Neural crest cell (in vitro differentiated cells): ENCODE measurements around the gene EPHA10. TPM values are rescaled to one million over a fixed set of nuclear protein-coding genes. Genes with fewer than 3 reads are reported as not detected.

Experiments
- DNase-seq: peaks from one replicate; pipeline ENCODE4 v3.0.0; 2021; ENCODE audit warnings: low read depth, mixed read lengths, low spot score
- H3K27ac Mint-ChIP-seq: one replicate; pipeline ENCODE4 v1.8.0; 2021; ENCODE audit warnings: mild to moderate bottlenecking, mixed read lengths; ENCODE audit not compliant: unreplicated experiment
- H3K27me3 Mint-ChIP-seq: 2 replicates; pipeline ENCODE4 v1.8.0; 2021; ENCODE audit warnings: low read depth, mild to moderate bottlenecking, mixed read lengths
- H3K36me3 Mint-ChIP-seq: 2 replicates; pipeline ENCODE4 v1.8.0; 2021; ENCODE audit warnings: low read depth, mild to moderate bottlenecking, mixed read lengths
- H3K4me1 Mint-ChIP-seq: 2 replicates; pipeline ENCODE4 v1.8.0; 2021; ENCODE audit warnings: mixed read lengths
- H3K4me3 Mint-ChIP-seq: one replicate; pipeline ENCODE4 v1.8.0; 2021; ENCODE audit warnings: mild to moderate bottlenecking, mixed read lengths
- H3K9me3 Mint-ChIP-seq: 2 replicates; pipeline ENCODE4 v1.8.0; 2021; ENCODE audit warnings: mixed read lengths
- total RNA-seq: library from RNA; stranded (reverse); gene quantifications from 2 replicates; pipeline ENCODE4 v1.2.1, GENCODE V29; 2021
- TF ChIP-seq, protein P1 (sequence below): fragments of 200-600 bp; sonication (generic); conservative IDR thresholded peaks from 2 replicates; pipeline ENCODE4 v1.5.0; 2021; ENCODE audit warnings: antibody characterized with exemption, mild to moderate bottlenecking

The EPHA10 gene
- total RNA-seq, 1 donor from 2014 or later = 0.63 TPM

DNA sequence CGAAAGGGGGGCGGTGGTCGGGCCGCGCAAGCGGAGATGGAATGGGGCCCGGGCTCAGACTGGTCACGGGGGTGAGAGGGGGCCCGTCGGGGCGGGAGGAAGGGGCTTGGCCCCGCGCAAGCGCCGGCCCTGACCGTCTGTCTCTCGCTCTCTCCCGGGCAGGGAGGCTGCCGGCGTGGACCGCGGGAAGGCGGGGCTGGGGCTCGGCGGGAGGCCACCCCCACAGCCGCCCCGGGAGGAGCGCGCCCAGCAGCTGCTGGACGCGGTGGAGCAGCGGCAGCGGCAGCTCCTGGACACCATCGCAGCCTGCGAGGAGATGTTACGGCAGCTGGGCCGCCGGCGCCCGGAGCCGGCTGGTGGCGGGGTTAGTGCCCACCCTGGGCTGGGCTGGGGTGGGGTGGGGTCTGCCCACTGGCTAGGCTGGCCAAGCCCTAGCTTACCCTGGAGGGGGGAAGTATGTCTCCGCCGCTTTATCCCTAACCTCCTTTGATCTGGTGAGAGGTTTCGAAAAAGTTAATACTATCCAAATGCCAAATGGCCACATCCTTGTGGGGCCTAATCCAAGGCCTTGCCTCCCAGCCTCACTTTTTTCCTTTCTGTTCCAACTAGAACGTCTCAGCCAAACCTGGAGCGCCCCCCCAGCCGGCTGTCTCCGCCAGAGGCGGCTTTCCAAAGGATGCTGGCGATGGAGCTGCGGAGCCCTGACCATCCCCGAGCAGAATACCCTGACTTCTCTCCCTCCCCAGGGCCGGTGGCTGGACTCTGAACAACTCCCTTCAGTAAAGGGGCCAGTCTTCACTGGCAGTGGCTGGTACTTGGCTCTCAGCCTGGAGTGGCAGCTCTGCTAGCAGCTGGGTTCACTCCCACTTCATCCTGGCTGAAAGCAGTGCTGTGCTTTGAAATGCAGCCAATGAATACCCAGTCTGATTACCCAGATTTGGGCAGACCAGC is 43.7 kb upstream of the EPHA10 start:
- TF ChIP-seq, protein P1, sequence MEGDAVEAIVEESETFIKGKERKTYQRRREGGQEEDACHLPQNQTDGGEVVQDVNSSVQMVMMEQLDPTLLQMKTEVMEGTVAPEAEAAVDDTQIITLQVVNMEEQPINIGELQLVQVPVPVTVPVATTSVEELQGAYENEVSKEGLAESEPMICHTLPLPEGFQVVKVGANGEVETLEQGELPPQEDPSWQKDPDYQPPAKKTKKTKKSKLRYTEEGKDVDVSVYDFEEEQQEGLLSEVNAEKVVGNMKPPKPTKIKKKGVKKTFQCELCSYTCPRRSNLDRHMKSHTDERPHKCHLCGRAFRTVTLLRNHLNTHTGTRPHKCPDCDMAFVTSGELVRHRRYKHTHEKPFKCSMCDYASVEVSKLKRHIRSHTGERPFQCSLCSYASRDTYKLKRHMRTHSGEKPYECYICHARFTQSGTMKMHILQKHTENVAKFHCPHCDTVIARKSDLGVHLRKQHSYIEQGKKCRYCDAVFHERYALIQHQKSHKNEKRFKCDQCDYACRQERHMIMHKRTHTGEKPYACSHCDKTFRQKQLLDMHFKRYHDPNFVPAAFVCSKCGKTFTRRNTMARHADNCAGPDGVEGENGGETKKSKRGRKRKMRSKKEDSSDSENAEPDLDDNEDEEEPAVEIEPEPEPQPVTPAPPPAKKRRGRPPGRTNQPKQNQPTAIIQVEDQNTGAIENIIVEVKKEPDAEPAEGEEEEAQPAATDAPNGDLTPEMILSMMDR = no peak
- H3K27ac Mint-ChIP-seq = peak overlapping the region; percentile 94
- peak; percentile 61 for DNase-seq
- no peaks in the 10 kb centered on the region for H3K27me3 Mint-ChIP-seq
- H3K36me3 Mint-ChIP-seq = peaks cover 8% of the 10 kb centered on the region
- peaks cover 18% of the 10 kb centered on the region for H3K4me1 Mint-ChIP-seq
- peak overlapping the region; percentile 95 for H3K4me3 Mint-ChIP-seq
- H3K9me3 Mint-ChIP-seq = no peaks in the 10 kb centered on the region

DNA sequence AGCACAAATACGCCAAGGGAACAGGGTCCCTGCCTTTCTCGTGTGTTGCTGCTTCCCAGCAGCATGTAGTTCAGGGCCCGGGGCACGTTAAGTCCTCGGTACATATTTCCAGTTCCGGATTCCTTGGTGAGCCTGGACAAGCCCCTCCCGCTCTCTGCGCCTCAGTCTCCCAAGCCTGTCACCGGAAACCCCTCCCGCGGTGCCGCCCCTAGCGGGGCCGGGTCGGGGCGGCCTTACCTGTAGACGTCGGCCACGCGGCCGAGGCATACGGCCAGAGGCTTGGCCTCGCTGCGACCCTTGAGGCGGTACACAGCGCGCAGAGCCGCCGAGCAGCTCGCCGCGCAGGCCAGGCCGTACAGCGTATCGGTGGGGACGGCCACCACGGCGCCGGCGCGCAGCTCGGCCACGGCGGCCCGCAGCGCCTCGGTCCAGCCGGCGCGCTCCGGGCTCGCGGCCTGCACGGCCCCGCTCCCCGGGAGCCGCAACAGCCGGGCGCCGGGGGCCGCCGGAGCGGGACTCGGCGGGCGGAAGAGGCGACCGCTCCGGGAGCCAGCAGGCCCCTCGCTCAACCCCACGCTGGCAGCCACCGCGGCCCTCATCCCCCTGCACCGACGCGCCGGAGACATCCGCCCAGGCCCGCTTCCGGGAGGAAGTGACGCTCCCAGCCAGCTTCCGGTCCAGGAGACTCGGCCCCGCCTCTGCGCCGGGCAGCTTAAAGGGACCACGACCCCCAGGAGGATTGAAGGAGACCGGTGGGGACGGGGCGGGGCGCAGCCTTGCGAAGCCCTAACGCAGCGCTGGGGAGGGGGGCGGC is 42.8 kb upstream of the EPHA10 start, which contains the start of the genes C1orf122 and YRDC:
Gene C1orf122, plus strand, starts transcription at position 236 of the 814 bp plus-strand sequence. CDS start 615 bp downstream, outside the sequence.
Gene YRDC, minus strand, starts transcription at position 654 of the 814 bp plus-strand sequence. Its CDS starts 28 bp downstream, at position 626.
- Mint-ChIP-seq H3K4me3 (peak within 1 kb of the TSS; percentile 95), H3K27me3 (no peaks in the 10 kb centered on the region), H3K36me3 (peaks cover 8% of the 10 kb centered on the region), H3K9me3 (no peaks in the 10 kb centered on the region), H3K4me1 (peaks cover 18% of the 10 kb centered on the region), H3K27ac (peak within 1 kb of the TSS; percentile 94)
- peak; percentile 91 for DNase-seq
- TF ChIP-seq, protein P1 = no peak

DNA sequence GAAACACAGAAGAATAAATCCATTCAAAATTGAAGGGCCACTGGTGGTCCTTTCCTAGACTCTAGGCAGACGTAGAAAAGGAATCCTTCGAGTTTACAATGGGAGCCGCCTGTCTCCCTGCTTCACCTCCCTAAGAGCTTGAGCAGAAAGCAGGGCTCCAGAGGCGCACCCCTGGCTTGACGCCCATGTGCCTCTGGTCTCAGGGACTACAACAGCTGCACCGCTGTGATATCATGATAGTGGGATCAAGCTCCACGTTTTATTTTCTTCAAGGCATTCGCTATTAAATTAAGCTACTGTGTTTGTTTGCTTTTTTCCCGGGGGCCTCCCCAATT is 42.3 kb upstream of the EPHA10 start:
- TF ChIP-seq, protein P1 = no peak
- Mint-ChIP-seq H3K27me3 (no peaks in the 10 kb centered on the region), H3K27ac (no peak overlapping the region), H3K4me3 (peak overlapping the region; percentile 88), H3K4me1 (peaks cover 18% of the 10 kb centered on the region), H3K36me3 (peaks cover 12% of the 10 kb centered on the region), H3K9me3 (no peaks in the 10 kb centered on the region)
- DNase-seq = no peak

DNA sequence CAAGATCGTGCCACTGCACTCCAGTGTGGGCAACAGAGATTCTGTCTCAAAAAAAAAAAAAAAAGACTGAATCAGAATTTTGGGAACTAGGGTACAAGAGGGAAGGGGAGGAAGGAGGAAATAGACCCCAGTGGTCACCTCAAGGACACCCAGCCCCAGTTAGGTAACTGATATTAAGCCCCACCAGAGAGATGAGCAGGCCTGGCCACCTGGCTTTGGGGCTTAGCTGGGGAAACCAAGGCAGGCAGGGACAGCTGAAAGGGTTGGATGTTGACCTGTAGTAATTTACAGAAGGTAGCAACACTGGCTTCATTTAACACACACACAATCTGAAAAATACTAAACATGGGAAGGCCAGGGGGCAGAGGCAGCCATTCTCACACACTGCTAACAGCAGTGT is 37.5 kb upstream of the EPHA10 start:
- Mint-ChIP-seq H3K4me1 (peaks cover 5% of the 10 kb centered on the region), H3K4me3 (peak overlapping the region; percentile 47), H3K36me3 (peaks cover 14% of the 10 kb centered on the region), H3K27ac (no peak overlapping the region), H3K9me3 (no peaks in the 10 kb centered on the region), H3K27me3 (no peaks in the 10 kb centered on the region)
- TF ChIP-seq, protein P1 = no peak
- no peak for DNase-seq

- no peaks in the 10 kb centered on the region for H3K9me3 Mint-ChIP-seq
- TF ChIP-seq, protein P1 = no peak
- DNase-seq = no peak
- H3K27ac Mint-ChIP-seq = no peak overlapping the region
- H3K27me3 Mint-ChIP-seq = peaks cover 18% of the 10 kb centered on the region
- H3K4me1 Mint-ChIP-seq = peaks cover 14% of the 10 kb centered on the region
- peak overlapping the region; percentile 27 for H3K4me3 Mint-ChIP-seq
- peaks cover 7% of the 10 kb centered on the region for H3K36me3 Mint-ChIP-seq
These were observed 32.9 kb upstream of the EPHA10 start for GRCh38 chr1:37797750-37798345.
